Measurements from ENCODE around the gene GSG1L. TPM values are rescaled to one million over a fixed set of nuclear protein-coding genes. Genes with fewer than 3 reads are reported as not detected.
"Not testable (repeated sequence)": the region's sequence is repeated elsewhere in the genome, so short reads cannot be mapped to it uniquely, and the experiment has no call there.

GSG1L gene
- total RNA-seq, 1 donor: not detected

- TF ChIP-seq CTCF (IDR thresholded peaks at IDR 0.05; ENCODE audit: extremely low read depth, low read depth, low read length): no peak
- H3K9me3 ChIP-seq (ENCODE audit: low read depth, low read length): no peaks in the 10 kb centered on the region
- H4K20me1 ChIP-seq (ENCODE audit: insufficient read depth, low read length): no peaks in the 10 kb centered on the region
- H3K79me2 ChIP-seq (ENCODE audit: insufficient read depth, low read length): no peaks in the 10 kb centered on the region
- no peaks in the 10 kb centered on the region for H3K36me3 ChIP-seq (ENCODE audit: insufficient read depth, low read length)
- H3K27ac ChIP-seq (ENCODE audit: low read depth, low read length): no peak overlapping the region
- no peak for DNase-seq (ENCODE audit: insufficient read length, low spot score, missing footprints)
- H3K4me1 ChIP-seq (ENCODE audit: insufficient read depth, low read length): no peaks in the 10 kb centered on the region
- H3K4me3 ChIP-seq (ENCODE audit: insufficient read depth, low read length): no peak overlapping the region
- H3K4me2 ChIP-seq (ENCODE audit: insufficient read depth, low read length): no peak overlapping the region
- no peak overlapping the region for H2AFZ ChIP-seq (ENCODE audit: low read length)
- H3K27me3 ChIP-seq (ENCODE audit: insufficient read depth, low read length): peaks cover 10% of the 10 kb centered on the region
Observed at GRCh38 chr16:27943766-27944165, 119.7 kb downstream of the GSG1L start.

DNA sequence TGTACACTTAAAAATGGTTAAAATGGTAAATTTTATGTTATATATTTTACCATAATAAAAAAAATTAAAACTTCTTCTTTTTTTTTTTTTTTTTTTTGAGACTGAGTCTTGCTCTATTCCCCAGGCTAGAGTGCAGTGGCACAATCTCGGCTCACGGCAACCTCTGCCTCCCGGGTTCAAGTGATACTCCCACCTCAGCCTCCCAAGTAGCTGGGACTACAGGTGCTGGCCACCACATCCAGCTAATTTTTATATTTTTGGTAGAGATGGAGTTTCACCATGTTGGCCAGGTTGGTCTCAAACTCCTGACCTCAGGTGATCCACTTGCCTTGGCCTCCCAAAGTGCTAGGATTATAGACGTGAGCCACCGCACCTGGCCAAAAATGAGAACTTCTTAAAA, 121.4 kb downstream of the GSG1L start:
- not testable (repeated sequence) for H3K36me3 ChIP-seq (ENCODE audit: insufficient read depth, low read length); H2AFZ ChIP-seq (ENCODE audit: low read length); H3K27me3 ChIP-seq (ENCODE audit: insufficient read depth, low read length); H3K9me3 ChIP-seq (ENCODE audit: low read depth, low read length); H3K27ac ChIP-seq (ENCODE audit: low read depth, low read length); H3K4me1 ChIP-seq (ENCODE audit: insufficient read depth, low read length); H3K4me3 ChIP-seq (ENCODE audit: insufficient read depth, low read length); H3K4me2 ChIP-seq (ENCODE audit: insufficient read depth, low read length); H4K20me1 ChIP-seq (ENCODE audit: insufficient read depth, low read length); H3K79me2 ChIP-seq (ENCODE audit: insufficient read depth, low read length); DNase-seq (ENCODE audit: insufficient read length, low spot score, missing footprints)

DNA sequence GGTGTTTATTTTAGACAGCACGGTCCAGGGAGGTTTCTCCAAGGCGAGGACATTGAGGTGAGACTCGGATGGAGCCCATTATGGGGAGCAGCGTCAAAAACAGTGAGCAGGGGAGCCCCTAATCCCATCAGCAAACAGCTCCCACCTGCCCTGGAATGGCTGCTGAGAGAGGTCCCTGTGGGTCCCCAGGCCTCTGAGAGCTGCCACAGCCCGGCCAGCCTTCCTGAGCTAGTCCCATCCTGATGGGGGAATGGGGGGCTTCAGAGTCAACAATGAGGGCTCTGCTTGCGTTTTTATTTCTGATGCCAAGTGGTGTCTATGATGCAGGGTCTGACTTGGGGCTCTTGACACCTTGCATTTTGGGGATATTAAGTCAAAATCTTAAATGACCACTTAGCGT, 128.4 kb downstream of the GSG1L start:
- Histone ChIP-seq H3K27me3 (ENCODE audit: insufficient read depth, low read length) (peaks cover 3% of the 10 kb centered on the region), H3K4me2 (ENCODE audit: insufficient read depth, low read length) (no peak overlapping the region), H3K4me3 (ENCODE audit: insufficient read depth, low read length) (no peak overlapping the region), H4K20me1 (ENCODE audit: insufficient read depth, low read length) (no peaks in the 10 kb centered on the region), H3K79me2 (ENCODE audit: insufficient read depth, low read length) (no peaks in the 10 kb centered on the region), H3K9me3 (ENCODE audit: low read depth, low read length) (no peaks in the 10 kb centered on the region), H3K36me3 (ENCODE audit: insufficient read depth, low read length) (no peaks in the 10 kb centered on the region), H2AFZ (ENCODE audit: low read length) (no peak overlapping the region), H3K4me1 (ENCODE audit: insufficient read depth, low read length) (no peaks in the 10 kb centered on the region), H3K27ac (ENCODE audit: low read depth, low read length) (no peak overlapping the region)
- no peak for DNase-seq (ENCODE audit: insufficient read length, low spot score, missing footprints)
- no peak for TF ChIP-seq CTCF (IDR thresholded peaks at IDR 0.05; ENCODE audit: extremely low read depth, low read depth, low read length)

GRCh38 chr16:27932542-27933135, 130.9 kb downstream of the GSG1L start:
- TF ChIP-seq CTCF (IDR thresholded peaks at IDR 0.05; ENCODE audit: extremely low read depth, low read depth, low read length): no peak
- Histone ChIP-seq H4K20me1 (ENCODE audit: insufficient read depth, low read length) (no peaks in the 10 kb centered on the region), H3K79me2 (ENCODE audit: insufficient read depth, low read length) (no peaks in the 10 kb centered on the region), H3K4me1 (ENCODE audit: insufficient read depth, low read length) (no peaks in the 10 kb centered on the region), H2AFZ (ENCODE audit: low read length) (no peak overlapping the region), H3K9me3 (ENCODE audit: low read depth, low read length) (no peaks in the 10 kb centered on the region), H3K4me2 (ENCODE audit: insufficient read depth, low read length) (no peak overlapping the region), H3K4me3 (ENCODE audit: insufficient read depth, low read length) (no peak overlapping the region), H3K36me3 (ENCODE audit: insufficient read depth, low read length) (no peaks in the 10 kb centered on the region), H3K27me3 (ENCODE audit: insufficient read depth, low read length) (peaks cover 10% of the 10 kb centered on the region), H3K27ac (ENCODE audit: low read depth, low read length) (no peak overlapping the region)
- DNase-seq (ENCODE audit: insufficient read length, low spot score, missing footprints): no peak

Data from osteoblast (primary cell).